ENCODE measurements around the gene EIF5AL1.
"Not testable (repeated sequence)": the region's sequence is repeated elsewhere in the genome, so short reads cannot be mapped to it uniquely, and the experiment has no call there.

EIF5AL1 gene

GRCh38 chr10:79511891-79512583 lies at the start of gene EIF5AL1:
EIF5AL1 (plus strand) TSS chr10:79512533; CDS start chr10:79512650, 117 bp downstream.
- not testable (repeated sequence) for TF ChIP-seq GATA3, GATA2 (IDR thresholded peaks at IDR 0.05; ENCODE audit: low read depth, low read length)

DNA sequence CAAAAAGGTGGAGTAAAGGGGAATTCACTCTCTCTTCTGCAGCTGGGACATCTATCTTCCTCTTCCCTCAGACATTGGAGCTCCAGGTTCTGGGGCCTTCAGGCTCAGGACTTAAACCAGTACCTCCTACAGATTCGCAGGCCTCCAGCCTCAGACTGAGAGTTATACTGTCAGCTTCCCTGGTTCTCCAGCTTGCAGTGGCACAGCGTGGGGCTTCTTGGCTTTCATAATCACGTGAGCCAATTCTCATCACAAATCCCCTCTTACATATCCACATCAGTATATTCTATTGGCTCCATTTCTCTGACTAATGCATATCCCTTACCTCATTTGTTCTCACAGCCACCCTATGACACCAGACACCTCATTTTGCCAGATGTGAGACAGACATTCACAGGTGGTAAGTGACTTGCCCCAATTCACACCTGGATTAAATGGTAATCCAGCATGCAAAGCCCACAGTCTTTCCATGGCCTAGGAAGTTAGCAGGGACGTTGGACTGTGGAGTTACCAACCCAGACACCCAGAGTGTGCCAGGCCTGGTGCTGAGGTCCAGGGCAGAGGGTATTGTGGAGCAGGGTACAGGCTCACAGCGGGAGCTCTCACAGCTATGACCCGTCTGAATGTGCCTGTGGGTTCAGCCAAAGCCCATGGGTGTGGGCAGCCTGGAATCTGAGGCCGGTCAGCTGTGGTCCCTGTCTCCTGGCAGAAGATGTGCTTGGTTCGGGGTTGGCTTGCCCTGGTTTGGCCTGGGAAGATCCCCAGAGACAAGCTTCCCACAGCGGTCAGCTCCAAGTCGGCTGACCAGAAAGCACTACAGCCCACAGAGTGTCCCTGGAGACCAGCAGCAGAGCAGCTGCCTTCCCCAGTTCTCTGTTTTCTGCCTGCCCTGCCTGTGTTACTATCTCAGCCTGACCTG lies 48.5 kb upstream of the EIF5AL1 start:
- TF ChIP-seq GATA2 (IDR thresholded peaks at IDR 0.05; ENCODE audit: low read depth, low read length): no peak
- TF ChIP-seq GATA3 (IDR thresholded peaks at IDR 0.05; ENCODE audit: low read depth, low read length): no peak

- TF ChIP-seq GATA3 (IDR thresholded peaks at IDR 0.05; ENCODE audit: low read depth, low read length): no peak
- no peak for TF ChIP-seq GATA2 (IDR thresholded peaks at IDR 0.05; ENCODE audit: low read depth, low read length)
Observed at GRCh38 chr10:79465341-79465740, 47.0 kb upstream of the EIF5AL1 start.

GRCh38 chr10:79468015-79468560 lies 44.2 kb upstream of the EIF5AL1 start:
- TF ChIP-seq GATA3 (IDR thresholded peaks at IDR 0.05; ENCODE audit: low read depth, low read length): no peak
- TF ChIP-seq GATA2 (IDR thresholded peaks at IDR 0.05; ENCODE audit: low read depth, low read length): no peak

- TF ChIP-seq GATA2 (IDR thresholded peaks at IDR 0.05; ENCODE audit: low read depth, low read length) (no peak), GATA3 (IDR thresholded peaks at IDR 0.05; ENCODE audit: low read depth, low read length) (no peak)
Observed at GRCh38 chr10:79468841-79469585, 43.3 kb upstream of the EIF5AL1 start.

GRCh38 chr10:79470096-79470495 lies 42.2 kb upstream of the EIF5AL1 start:
- TF ChIP-seq GATA3 (IDR thresholded peaks at IDR 0.05; ENCODE audit: low read depth, low read length) (no peak), GATA2 (IDR thresholded peaks at IDR 0.05; ENCODE audit: low read depth, low read length) (no peak)

DNA sequence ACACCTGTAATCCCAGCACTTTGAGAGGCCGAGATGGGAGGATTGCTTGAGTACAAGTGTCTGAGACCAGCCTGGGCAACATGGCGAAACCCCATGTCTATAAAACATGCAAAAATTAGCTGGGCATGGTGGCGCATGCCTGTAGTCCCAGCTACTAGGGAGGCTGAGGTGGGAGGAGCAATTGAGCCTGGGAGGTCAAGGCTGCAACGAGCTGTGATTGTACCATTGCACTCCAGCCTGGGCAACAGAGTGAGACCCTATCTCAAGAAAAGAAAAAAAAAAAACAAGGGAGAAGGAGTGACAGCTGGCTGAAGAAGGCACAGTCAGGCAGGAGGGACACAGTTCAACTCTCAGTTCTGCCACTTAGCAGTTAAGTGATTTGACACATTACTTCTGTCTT lies 40.6 kb upstream of the EIF5AL1 start:
- TF ChIP-seq GATA2 (IDR thresholded peaks at IDR 0.05; ENCODE audit: low read depth, low read length) (no peak), GATA3 (IDR thresholded peaks at IDR 0.05; ENCODE audit: low read depth, low read length) (no peak)

DNA sequence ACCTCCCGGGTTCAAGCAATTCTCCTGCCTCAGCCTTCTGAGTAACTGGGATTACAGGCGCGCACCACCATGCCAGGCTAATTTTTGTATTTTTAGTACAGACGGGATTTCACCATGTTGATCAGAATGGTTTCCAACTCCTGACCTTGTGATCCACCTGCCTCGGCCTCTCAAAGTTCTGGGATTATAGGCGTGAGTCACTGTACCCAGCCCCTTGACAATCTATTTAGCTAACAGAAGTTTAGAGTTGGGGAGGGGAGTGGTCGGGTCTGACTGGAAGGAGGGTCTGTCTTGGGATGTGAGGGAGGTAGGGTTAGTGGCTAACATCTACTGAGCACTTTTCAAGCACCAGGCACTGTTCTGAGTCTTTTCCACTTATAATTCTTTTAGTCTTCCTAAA lies 39.9 kb upstream of the EIF5AL1 start:
- TF ChIP-seq GATA3 (IDR thresholded peaks at IDR 0.05; ENCODE audit: low read depth, low read length) (no peak), GATA2 (IDR thresholded peaks at IDR 0.05; ENCODE audit: low read depth, low read length) (no peak)

- TF ChIP-seq GATA3 (IDR thresholded peaks at IDR 0.05; ENCODE audit: low read depth, low read length) (no peak), GATA2 (IDR thresholded peaks at IDR 0.05; ENCODE audit: low read depth, low read length) (no peak)
Observed at GRCh38 chr10:79472951-79473350, 39.4 kb upstream of the EIF5AL1 start.

- TF ChIP-seq GATA2 (IDR thresholded peaks at IDR 0.05; ENCODE audit: low read depth, low read length): no peak
- TF ChIP-seq GATA3 (IDR thresholded peaks at IDR 0.05; ENCODE audit: low read depth, low read length): no peak
Observed at GRCh38 chr10:79473496-79474095, 38.7 kb upstream of the EIF5AL1 start.

DNA sequence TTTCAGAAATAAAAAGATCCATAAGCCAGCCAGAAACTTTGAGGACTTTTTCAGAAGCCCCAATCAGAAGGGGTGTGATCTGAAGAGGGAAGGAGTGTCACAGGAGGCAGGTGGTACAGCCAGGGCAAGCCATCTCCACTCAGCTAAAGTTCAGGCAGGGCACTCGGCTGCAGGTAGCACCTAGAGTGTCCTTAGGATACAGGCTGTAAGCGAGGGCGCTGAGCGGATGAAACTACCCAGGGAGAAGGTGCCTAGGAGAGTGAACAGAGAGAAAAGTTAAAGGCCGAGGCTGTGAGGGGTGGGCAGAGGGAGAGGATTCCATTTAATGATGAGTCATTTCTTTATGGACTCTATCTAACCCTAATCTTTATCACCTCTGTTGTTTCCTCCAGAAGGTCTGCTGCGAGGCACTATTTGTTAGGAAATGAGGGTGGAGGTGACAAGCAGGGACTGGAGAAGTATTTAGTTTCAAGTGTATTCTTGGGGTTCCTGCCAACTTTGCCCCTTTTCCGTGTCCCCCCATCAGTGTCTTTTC lies 37.1 kb upstream of the EIF5AL1 start:
- TF ChIP-seq GATA2 (IDR thresholded peaks at IDR 0.05; ENCODE audit: low read depth, low read length): no peak
- no peak for TF ChIP-seq GATA3 (IDR thresholded peaks at IDR 0.05; ENCODE audit: low read depth, low read length)

DNA sequence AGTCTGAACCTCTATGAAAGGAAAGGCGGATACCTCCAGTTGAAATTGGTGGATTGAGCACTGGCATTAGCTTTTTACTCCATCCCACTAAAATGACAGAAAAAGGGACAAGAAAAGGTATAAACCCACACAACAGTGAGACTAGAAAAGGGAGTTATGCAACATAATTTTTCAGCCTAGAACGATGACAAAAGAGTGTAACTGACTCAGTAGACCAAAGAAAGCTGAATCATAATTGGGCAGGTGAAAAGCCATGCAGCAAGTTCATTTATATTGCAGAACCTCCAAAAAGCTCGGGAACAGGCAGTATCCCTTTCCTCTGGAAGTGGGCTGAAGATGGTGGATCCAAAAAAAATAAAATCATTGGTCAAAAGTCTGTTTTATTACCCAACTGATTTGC lies 36.5 kb upstream of the EIF5AL1 start:
- TF ChIP-seq GATA3 (IDR thresholded peaks at IDR 0.05; ENCODE audit: low read depth, low read length) (no peak), GATA2 (IDR thresholded peaks at IDR 0.05; ENCODE audit: low read depth, low read length) (no peak)

GRCh38 chr10:79476645-79477044 lies 35.7 kb upstream of the EIF5AL1 start:
- TF ChIP-seq GATA2 (IDR thresholded peaks at IDR 0.05; ENCODE audit: low read depth, low read length): no peak
- no peak for TF ChIP-seq GATA3 (IDR thresholded peaks at IDR 0.05; ENCODE audit: low read depth, low read length)

Measured in SH-SY5Y (cell line).